ENCODE measurements around the gene GBP4. TPM values are rescaled to one million over a fixed set of nuclear protein-coding genes. Genes with fewer than 3 reads are reported as not detected.

The GBP4 gene
- total RNA-seq, 1 experiment from 2014 or later = 1.7 TPM

DNA sequence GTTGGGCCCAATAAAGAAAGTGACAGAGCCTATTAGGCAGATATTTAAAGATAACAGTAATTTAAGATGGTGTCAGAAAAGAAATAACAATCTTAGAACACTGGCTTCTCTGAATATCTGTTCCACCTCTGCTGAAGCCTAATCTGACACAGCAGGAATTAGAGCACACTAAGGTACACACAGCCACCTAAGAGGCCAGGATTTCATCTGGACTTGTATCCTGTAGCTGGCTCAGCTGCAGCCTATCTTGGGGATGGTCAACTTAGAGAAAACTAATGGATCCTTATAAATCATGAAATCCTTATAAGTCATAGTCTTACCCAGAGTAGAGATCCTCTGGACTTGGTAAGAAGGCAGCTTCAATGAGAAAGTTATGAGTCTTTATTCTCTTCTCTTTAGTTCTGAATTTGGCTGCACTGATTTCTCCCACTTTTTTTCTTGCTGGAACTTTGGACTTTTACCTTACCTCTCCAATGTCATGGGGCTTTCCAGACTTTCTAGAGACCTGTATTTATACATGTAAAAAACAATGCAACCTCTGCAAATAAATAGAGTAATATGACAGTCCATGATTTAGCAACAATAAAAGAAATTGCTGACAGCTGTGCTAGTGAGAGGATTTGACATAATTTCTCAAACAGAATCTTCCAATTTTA, 23.0 kb downstream of the GBP4 start, which contains the start of gene GBP7:
Gene GBP7 (minus strand): TSS at position 403 of the 656 bp plus-strand sequence. CDS start 4,068 bp downstream, outside the sequence.
- Histone ChIP-seq H3K27ac (ENCODE audit: low read depth, low read length, poor library complexity, severe bottlenecking) (no peak within 1 kb of the TSS), H3K9me3 (ENCODE audit: low read depth, low read length, poor library complexity, severe bottlenecking) (no peaks in the 10 kb centered on the region), H3K4me3 (ENCODE audit: low read depth, low read length, poor library complexity, severe bottlenecking) (no peak within 1 kb of the TSS), H3K27me3 (replicated peaks; ENCODE audit: insufficient read depth, low read depth, low read length, poor library complexity) (no peaks in the 10 kb centered on the region), H3K36me3 (ENCODE audit: insufficient read depth, low read length, poor library complexity, severe bottlenecking) (no peaks in the 10 kb centered on the region), H3K4me1 (ENCODE audit: insufficient read depth, low read length, poor library complexity, severe bottlenecking) (no peaks in the 10 kb centered on the region)
- BruUV-seq (replicated peaks) = no TSS peak
- no peak for DNase-seq (ENCODE audit: low spot score)
- CTCF ChIA-PET = no interaction called here
- TF ChIP-seq, protein P1, sequence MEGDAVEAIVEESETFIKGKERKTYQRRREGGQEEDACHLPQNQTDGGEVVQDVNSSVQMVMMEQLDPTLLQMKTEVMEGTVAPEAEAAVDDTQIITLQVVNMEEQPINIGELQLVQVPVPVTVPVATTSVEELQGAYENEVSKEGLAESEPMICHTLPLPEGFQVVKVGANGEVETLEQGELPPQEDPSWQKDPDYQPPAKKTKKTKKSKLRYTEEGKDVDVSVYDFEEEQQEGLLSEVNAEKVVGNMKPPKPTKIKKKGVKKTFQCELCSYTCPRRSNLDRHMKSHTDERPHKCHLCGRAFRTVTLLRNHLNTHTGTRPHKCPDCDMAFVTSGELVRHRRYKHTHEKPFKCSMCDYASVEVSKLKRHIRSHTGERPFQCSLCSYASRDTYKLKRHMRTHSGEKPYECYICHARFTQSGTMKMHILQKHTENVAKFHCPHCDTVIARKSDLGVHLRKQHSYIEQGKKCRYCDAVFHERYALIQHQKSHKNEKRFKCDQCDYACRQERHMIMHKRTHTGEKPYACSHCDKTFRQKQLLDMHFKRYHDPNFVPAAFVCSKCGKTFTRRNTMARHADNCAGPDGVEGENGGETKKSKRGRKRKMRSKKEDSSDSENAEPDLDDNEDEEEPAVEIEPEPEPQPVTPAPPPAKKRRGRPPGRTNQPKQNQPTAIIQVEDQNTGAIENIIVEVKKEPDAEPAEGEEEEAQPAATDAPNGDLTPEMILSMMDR (conservative IDR thresholded peaks at IDR 0.05; ENCODE audit: low read depth, low read length) = no peak
- TF ChIP-seq EZH2 (IDR thresholded peaks at IDR 0.05; ENCODE audit: borderline replicate concordance, low read depth, low read length, poor library complexity, severe bottlenecking) = no peak
- POLR2A ChIA-PET (ENCODE audit: low non-redundant PET) = interaction anchor here (0.5 kb wide), 1 partner anchor 74 kb away, joined by 4 read pairs; no protein-coding TSS in a partner anchor
- intact Hi-C loops (cut with micrococcal nuclease; ENCODE audit: unreplicated experiment) = no loop called here

DNA sequence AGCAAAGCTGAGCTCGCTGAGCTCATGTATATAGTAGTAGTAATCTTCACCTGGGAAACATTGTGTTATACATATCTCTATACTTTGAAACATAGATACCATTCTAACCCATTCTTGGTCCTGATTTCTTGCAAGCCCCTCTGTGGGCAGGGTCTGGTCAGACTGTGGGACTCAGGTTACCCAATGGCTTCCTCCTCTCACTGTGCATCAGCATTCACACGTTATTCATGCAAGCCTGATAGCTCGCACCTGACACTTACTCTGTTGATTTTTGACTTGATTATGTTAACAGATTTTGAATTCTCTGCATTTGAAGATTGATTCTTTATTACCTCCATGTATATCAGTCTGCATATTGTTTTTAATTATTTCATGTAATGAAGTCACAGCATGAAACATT, 24.3 kb downstream of the GBP4 start:
- Histone ChIP-seq H3K27me3 (replicated peaks; ENCODE audit: insufficient read depth, low read depth, low read length, poor library complexity) (no peaks in the 10 kb centered on the region), H3K9me3 (ENCODE audit: low read depth, low read length, poor library complexity, severe bottlenecking) (no peaks in the 10 kb centered on the region), H3K27ac (ENCODE audit: low read depth, low read length, poor library complexity, severe bottlenecking) (no peak overlapping the region), H3K4me3 (ENCODE audit: low read depth, low read length, poor library complexity, severe bottlenecking) (no peak overlapping the region), H3K36me3 (ENCODE audit: insufficient read depth, low read length, poor library complexity, severe bottlenecking) (no peaks in the 10 kb centered on the region), H3K4me1 (ENCODE audit: insufficient read depth, low read length, poor library complexity, severe bottlenecking) (no peaks in the 10 kb centered on the region)
- TF ChIP-seq EZH2 (IDR thresholded peaks at IDR 0.05; ENCODE audit: borderline replicate concordance, low read depth, low read length, poor library complexity, severe bottlenecking) = no peak
- TF ChIP-seq, protein P1 (conservative IDR thresholded peaks at IDR 0.05; ENCODE audit: low read depth, low read length) = no peak
- intact Hi-C loops (cut with micrococcal nuclease; ENCODE audit: unreplicated experiment) = no loop called here
- no peak for DNase-seq (ENCODE audit: low spot score)
- POLR2A ChIA-PET (ENCODE audit: low non-redundant PET) = no interaction called here
- CTCF ChIA-PET = no interaction called here
- no TSS peak for BruUV-seq (replicated peaks)

DNA sequence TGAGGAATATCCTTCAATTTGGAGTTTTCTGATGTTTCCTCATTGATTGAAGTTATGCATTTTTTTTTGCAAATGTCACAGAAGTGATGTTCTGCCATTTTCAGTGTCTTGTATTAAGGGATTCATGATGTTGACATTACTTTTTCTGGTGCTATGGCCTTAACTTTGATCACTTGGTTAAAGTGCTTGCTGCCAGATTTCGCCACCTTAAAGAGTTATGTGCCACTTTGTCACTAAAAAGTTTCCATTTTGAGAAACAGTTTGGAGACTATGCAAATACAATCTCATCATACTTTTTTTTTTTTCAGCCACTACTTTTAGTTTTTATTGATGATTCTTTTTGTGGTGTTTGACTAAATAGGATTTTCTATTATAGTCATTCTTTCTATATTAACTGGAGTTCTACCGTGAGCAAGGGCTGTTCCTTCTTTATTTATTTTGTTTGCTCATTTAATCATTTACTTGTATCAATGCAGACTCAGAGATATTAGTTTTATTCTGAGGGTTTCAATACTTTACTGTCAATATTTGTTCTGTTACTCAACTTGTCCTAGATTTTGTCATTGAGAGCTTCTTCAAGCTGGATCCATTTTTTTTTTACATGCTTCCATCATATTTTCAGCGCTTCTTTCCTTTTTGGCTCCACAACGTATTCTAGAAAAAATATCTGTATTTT, 26.1 kb downstream of the GBP4 start:
- H3K9me3 ChIP-seq (ENCODE audit: low read depth, low read length, poor library complexity, severe bottlenecking) = no peaks in the 10 kb centered on the region
- ChIA-PET CTCF (no interaction called here), POLR2A (ENCODE audit: low non-redundant PET) (interaction anchor here (0.6 kb wide), 1 partner anchor 23 kb away, joined by 3 read pairs; no protein-coding TSS in a partner anchor)

More for the DNA sequence above, 26.1 kb downstream of the GBP4 start:
- Histone ChIP-seq H3K4me1 (ENCODE audit: insufficient read depth, low read length, poor library complexity, severe bottlenecking) (peaks cover 8% of the 10 kb centered on the region), H3K4me3 (ENCODE audit: low read depth, low read length, poor library complexity, severe bottlenecking) (no peak overlapping the region), H3K27me3 (replicated peaks; ENCODE audit: insufficient read depth, low read depth, low read length, poor library complexity) (no peaks in the 10 kb centered on the region), H3K27ac (ENCODE audit: low read depth, low read length, poor library complexity, severe bottlenecking) (no peak overlapping the region), H3K36me3 (ENCODE audit: insufficient read depth, low read length, poor library complexity, severe bottlenecking) (no peaks in the 10 kb centered on the region)
- intact Hi-C loops (cut with micrococcal nuclease; ENCODE audit: unreplicated experiment) = no loop called here
- TF ChIP-seq, protein P1 (conservative IDR thresholded peaks at IDR 0.05; ENCODE audit: low read depth, low read length) = no peak
- TF ChIP-seq EZH2 (IDR thresholded peaks at IDR 0.05; ENCODE audit: borderline replicate concordance, low read depth, low read length, poor library complexity, severe bottlenecking) = no peak
- DNase-seq (ENCODE audit: low spot score) = no peak
- BruUV-seq (replicated peaks) = no TSS peak

Measured in A673 (cell line).